ENCODE data around the gene KCNC2. TPM values are rescaled to one million over a fixed set of nuclear protein-coding genes. Genes with fewer than 3 reads are reported as not detected.

The KCNC2 gene
- total RNA-seq, 4 donors from 2014 or later, result 0.17 to 0.19 TPM; not detected in 2

DNA sequence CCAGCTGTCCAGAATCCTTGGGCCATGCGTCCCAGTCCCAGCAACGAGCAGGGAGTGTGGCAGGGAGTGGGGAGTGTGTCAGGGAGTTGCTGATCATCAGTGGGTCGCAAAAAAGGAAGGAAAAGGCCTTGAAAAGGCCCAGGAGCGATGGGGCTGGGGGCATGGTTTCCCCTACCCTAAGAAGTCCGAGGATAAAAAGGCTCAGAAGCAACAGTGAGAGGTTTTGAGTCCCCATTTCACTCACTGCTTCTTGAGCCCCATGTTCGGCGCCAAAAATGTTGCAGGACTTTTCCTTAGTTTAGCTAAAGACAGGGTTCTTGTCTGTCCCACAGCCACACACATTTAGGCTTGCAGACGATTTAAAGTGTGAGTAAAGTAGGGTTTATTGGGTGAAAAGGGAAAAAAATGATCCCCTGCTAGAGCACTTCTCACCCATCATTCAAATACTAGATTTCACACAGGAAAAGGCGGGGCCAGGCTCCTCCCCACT, 189.5 kb downstream of the KCNC2 start:
- DNase-seq (ENCODE audit: extremely low spot score), result no peak
- Histone ChIP-seq H3K4me3 (no peak overlapping the region), H3K27me3 (no peaks in the 10 kb centered on the region), H3K36me3 (no peaks in the 10 kb centered on the region), H3K27ac (replicated peaks in 1 of 4) (no peak overlapping the region), H3K9me3 (peaks cover 0 to 47% (median 43%) of the 10 kb centered on the region in 4 donors), H3K4me1 (no peaks in the 10 kb centered on the region)
- TF ChIP-seq POLR2A (IDR thresholded peaks at IDR 0.05; ENCODE audit: low read depth) (no peak), EP300 (IDR thresholded peaks at IDR 0.05) (no peak), POLR2AphosphoS5 (IDR thresholded peaks at IDR 0.05) (no peak)
- TF ChIP-seq, protein P1, sequence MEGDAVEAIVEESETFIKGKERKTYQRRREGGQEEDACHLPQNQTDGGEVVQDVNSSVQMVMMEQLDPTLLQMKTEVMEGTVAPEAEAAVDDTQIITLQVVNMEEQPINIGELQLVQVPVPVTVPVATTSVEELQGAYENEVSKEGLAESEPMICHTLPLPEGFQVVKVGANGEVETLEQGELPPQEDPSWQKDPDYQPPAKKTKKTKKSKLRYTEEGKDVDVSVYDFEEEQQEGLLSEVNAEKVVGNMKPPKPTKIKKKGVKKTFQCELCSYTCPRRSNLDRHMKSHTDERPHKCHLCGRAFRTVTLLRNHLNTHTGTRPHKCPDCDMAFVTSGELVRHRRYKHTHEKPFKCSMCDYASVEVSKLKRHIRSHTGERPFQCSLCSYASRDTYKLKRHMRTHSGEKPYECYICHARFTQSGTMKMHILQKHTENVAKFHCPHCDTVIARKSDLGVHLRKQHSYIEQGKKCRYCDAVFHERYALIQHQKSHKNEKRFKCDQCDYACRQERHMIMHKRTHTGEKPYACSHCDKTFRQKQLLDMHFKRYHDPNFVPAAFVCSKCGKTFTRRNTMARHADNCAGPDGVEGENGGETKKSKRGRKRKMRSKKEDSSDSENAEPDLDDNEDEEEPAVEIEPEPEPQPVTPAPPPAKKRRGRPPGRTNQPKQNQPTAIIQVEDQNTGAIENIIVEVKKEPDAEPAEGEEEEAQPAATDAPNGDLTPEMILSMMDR (IDR thresholded peaks at IDR 0.05), result no peak
- intact Hi-C loops (cut with DNase I), result no loop called here
- WGBS, result 74% methylated on average over 9 of the region's 9 CpGs

DNA sequence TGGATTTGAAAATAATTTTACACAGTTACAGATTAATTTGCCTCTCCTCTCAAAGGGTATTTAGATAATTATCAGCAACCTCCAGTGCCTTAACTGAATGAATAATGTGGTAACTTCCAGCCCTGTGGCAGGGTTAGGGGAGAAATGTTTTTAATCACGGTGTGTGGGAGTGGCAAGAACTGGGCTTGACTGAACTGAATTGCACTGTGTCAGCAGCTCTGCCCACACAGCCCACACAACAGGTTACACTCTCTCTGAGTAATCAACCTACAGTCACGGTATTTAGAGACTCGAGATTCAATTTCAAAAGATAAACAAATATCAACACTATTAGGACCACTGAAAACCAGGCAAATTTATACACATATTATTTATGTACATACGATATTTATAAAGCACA, 198.5 kb downstream of the KCNC2 start:
- Histone ChIP-seq H3K4me1 (no peaks in the 10 kb centered on the region), H3K27ac (replicated peaks in 1 of 4) (no peak overlapping the region), H3K36me3 (no peaks in the 10 kb centered on the region), H3K9me3 (peaks cover 0 to 4% (median 0%) of the 10 kb centered on the region in 4 donors), H3K27me3 (no peaks in the 10 kb centered on the region), H3K4me3 (no peak overlapping the region)
- TF ChIP-seq, protein P1 (IDR thresholded peaks at IDR 0.05), result no peak
- no peak for TF ChIP-seq POLR2AphosphoS5 (IDR thresholded peaks at IDR 0.05)
- TF ChIP-seq EP300 (IDR thresholded peaks at IDR 0.05), result no peak
- TF ChIP-seq POLR2A (IDR thresholded peaks at IDR 0.05; ENCODE audit: low read depth), result no peak
- intact Hi-C loops (cut with DNase I), result no loop called here
- DNase-seq (ENCODE audit: extremely low spot score), result no peak
- WGBS, result 66% methylated on average over 4 of the region's 4 CpGs

DNA sequence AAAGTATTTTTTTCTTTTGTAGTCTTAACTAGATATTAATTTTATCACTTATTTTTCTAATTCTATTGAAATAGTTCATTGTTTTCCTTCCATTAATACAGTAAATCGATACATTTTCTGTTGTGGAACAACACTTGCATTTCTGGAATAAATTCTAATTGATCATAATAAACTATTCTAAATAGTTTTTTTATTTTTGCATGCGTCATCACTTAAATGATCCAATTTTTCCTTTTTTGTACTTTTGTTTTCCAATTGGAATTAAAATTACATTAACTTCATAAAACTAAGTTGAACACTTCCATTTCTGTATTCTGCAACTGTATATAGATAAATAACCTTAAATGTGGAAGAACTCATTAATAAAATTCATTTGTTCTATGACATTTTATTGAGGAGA, 202.5 kb downstream of the KCNC2 start:
- Histone ChIP-seq H3K4me3 (no peak overlapping the region), H3K9me3 (no peaks in the 10 kb centered on the region), H3K27me3 (no peaks in the 10 kb centered on the region), H3K4me1 (no peaks in the 10 kb centered on the region), H3K36me3 (no peaks in the 10 kb centered on the region), H3K27ac (replicated peaks in 1 of 4) (no peak overlapping the region)
- no peak for DNase-seq (ENCODE audit: extremely low spot score)
- intact Hi-C loops (cut with DNase I), result no loop called here
- 76% methylated on average over 2 of the region's 2 CpGs for WGBS
- TF ChIP-seq EP300 (IDR thresholded peaks at IDR 0.05) (no peak), POLR2A (IDR thresholded peaks at IDR 0.05; ENCODE audit: low read depth) (no peak), POLR2AphosphoS5 (IDR thresholded peaks at IDR 0.05) (no peak)
- TF ChIP-seq, protein P1 (IDR thresholded peaks at IDR 0.05), result no peak

DNA sequence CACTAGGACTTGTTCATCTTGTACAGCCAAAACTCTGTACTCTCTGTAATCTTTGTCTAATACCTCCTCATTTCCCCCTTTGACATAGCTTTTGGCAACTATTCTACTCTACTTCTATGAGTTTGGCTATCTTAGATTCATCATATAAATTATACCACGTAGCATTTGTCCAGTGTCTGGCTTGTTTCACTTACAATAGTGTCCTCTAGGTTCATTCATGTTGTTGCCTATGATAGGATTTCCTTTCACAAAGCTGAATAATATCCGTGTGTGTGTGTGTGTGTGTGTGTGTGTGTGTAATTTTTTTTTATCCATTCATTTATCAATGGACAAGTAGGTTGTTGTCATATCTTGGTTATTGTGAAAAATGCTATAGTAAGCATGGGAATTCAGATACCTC, 209.5 kb downstream of the KCNC2 start:
- Histone ChIP-seq H3K27ac (replicated peaks in 1 of 4) (no peak overlapping the region), H3K9me3 (no peaks in the 10 kb centered on the region), H3K36me3 (no peaks in the 10 kb centered on the region), H3K4me3 (no peak overlapping the region), H3K4me1 (no peaks in the 10 kb centered on the region), H3K27me3 (no peaks in the 10 kb centered on the region)
- intact Hi-C loops (cut with DNase I), result no loop called here
- TF ChIP-seq EP300 (IDR thresholded peaks at IDR 0.05) (no peak), POLR2A (IDR thresholded peaks at IDR 0.05; ENCODE audit: low read depth) (no peak), POLR2AphosphoS5 (IDR thresholded peaks at IDR 0.05) (no peak)
- TF ChIP-seq, protein P1 (IDR thresholded peaks at IDR 0.05), result no peak
- WGBS, result 9% methylated on average over 2 of the region's 2 CpGs
- DNase-seq (ENCODE audit: extremely low spot score), result no peak

DNA sequence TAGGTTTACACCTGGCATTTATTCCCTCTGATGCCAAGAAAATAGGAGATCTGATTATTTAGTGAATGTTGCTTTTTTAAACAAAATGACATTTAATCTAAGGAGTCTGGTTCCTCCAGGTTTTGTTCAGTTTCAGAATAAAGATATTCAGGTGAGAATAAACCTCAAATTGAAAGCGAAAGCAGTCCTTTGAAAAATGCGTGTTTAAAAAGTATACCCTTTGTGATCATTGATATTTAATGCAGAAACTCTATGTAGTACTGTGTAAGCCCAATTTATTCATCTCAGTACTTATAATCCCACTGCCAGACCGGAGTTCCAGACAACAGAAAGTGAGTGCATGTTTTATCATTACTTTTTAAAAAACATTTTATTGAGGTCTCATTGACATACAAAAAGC, 210.2 kb downstream of the KCNC2 start:
- Histone ChIP-seq H3K4me3 (no peak overlapping the region), H3K4me1 (no peaks in the 10 kb centered on the region), H3K27me3 (no peaks in the 10 kb centered on the region), H3K36me3 (no peaks in the 10 kb centered on the region), H3K9me3 (no peaks in the 10 kb centered on the region), H3K27ac (replicated peaks in 1 of 4) (no peak overlapping the region)
- TF ChIP-seq EP300 (IDR thresholded peaks at IDR 0.05) (no peak), POLR2AphosphoS5 (IDR thresholded peaks at IDR 0.05) (no peak), POLR2A (IDR thresholded peaks at IDR 0.05; ENCODE audit: low read depth) (no peak)
- TF ChIP-seq, protein P1 (IDR thresholded peaks at IDR 0.05), result no peak
- intact Hi-C loops (cut with DNase I), result no loop called here
- DNase-seq (ENCODE audit: extremely low spot score), result no peak
- 60% methylated on average over 3 of the region's 3 CpGs for WGBS
